Stimulated activated effector memory CD8-positive, alpha-beta T cell treated with anti-CD3 and anti-CD28 coated beads, Interleukin-12 subunit alpha, Interleukin-12 subunit beta, amount 100 ng/mL, for 72 hours (primary cell): Measurements from ENCODE around the gene LTBP2.

Source experiments
- ATAC-seq: fragments of 150-1000 bp; cut with Tn5 transposase; 2 replicates; pipeline ENCODE4 v1.10.0; 2021
- DNase-seq, 2 donors: peaks; one replicate each; pipeline ENCODE4 v3.0.0; 2021 to 2022; ENCODE audit warnings: low spot score in 2 of 2
- H3K27ac Mint-ChIP-seq: one replicate; pipeline ENCODE4 v1.8.0; 2022; ENCODE audit warnings: mild to moderate bottlenecking, mixed read lengths
- H3K36me3 Mint-ChIP-seq: one replicate; pipeline ENCODE4 v1.8.0; 2022; ENCODE audit warnings: mild to moderate bottlenecking, mixed read lengths
- H3K4me1 Mint-ChIP-seq: one replicate; pipeline ENCODE4 v1.8.0; 2022; ENCODE audit warnings: mixed read lengths
- H3K4me3 Mint-ChIP-seq: one replicate; pipeline ENCODE4 v1.8.0; 2022; ENCODE audit warnings: mild to moderate bottlenecking, mixed read lengths
- H3K9me3 Mint-ChIP-seq: one replicate; pipeline ENCODE4 v1.8.0; 2022; ENCODE audit warnings: mixed read lengths

LTBP2 gene

DNA sequence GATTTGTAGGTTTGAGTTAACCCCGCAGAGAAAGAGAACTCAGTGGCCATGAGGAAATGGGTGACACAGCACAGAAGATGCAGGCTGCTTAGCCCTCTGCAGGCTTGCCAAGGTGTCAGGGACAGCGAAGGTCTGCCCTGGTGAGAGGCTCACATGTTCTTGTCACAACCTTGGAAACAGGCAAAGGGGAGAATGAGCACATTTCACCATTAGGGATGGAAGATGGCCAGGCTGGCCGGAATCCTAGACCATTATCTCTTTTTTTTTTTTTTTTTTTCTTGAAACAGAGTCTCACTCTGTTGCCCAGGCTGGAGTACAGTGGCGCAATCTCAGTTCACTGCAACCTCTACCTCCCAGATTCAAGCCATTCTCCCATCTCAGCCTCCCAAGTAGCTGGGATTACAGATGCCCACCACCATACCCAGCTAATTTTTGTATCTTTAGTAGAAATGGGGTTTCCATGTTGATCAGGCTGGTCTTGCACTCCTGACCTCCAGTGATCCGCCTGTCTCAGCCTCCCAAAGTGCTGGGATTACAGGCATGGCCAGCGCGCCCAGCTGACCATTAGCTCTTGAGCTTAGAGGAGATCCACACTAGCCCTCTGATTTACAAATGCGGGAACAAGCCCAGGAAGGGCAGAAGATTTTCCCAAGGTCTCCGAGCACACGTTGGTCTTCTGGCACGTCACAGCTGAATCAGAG, 34.6 kb downstream of the LTBP2 start:
- Mint-ChIP-seq H3K4me1 (peaks cover 43% of the 10 kb centered on the region), H3K4me3 (no peak overlapping the region), H3K36me3 (peaks cover 7% of the 10 kb centered on the region), H3K9me3 (no peaks in the 10 kb centered on the region), H3K27ac (no peak overlapping the region)
- no peak for DNase-seq
- no peak for ATAC-seq

DNA sequence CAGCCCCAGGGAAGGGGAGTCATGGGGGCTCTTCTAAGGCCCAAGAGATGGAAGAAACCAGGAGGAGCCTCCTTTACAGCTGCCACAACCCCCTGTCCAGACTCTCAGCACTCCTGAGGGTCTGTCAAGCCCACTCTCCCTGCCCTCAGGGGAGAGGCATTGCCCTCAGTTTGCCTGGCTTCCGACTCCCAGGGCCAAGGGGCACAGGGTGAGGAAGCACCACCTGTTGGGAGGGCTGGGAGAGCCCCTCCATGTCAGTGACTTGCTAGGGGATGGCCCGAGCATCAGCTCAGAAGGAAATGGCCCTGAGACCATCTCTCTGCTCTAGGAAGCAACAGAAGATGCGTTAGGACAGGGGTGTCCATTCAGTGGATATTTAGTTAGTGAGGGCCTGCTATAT, 36.1 kb downstream of the LTBP2 start:
- DNase-seq (no peak), ATAC-seq (no peak)
- H3K36me3 Mint-ChIP-seq = peaks cover 14% of the 10 kb centered on the region
- no peaks in the 10 kb centered on the region for H3K9me3 Mint-ChIP-seq
- no peak overlapping the region for H3K4me3 Mint-ChIP-seq
- H3K4me1 Mint-ChIP-seq = peaks cover 55% of the 10 kb centered on the region
- no peak overlapping the region for H3K27ac Mint-ChIP-seq

DNA sequence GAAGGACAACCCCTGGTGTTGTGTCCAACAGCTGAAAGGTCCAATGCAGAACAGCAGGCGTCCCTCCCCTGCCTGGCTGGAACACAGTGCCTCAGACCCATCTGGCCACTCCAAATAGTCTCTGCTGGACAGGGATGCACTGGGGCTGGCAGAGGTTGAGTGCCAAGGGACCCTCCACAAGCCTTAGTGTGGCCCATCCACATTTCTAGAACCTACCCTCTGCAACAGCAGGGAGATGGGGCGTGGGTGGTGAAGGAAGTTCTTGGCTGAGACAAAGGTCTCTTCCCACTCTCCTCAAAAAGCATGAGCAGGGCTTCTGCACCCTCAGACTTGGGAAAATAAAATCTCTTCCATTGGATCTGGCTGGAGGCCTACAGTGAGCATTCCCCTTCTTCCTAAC, 36.5 kb downstream of the LTBP2 start:
- peaks cover 55% of the 10 kb centered on the region for H3K4me1 Mint-ChIP-seq
- no peak overlapping the region for H3K27ac Mint-ChIP-seq

DNA sequence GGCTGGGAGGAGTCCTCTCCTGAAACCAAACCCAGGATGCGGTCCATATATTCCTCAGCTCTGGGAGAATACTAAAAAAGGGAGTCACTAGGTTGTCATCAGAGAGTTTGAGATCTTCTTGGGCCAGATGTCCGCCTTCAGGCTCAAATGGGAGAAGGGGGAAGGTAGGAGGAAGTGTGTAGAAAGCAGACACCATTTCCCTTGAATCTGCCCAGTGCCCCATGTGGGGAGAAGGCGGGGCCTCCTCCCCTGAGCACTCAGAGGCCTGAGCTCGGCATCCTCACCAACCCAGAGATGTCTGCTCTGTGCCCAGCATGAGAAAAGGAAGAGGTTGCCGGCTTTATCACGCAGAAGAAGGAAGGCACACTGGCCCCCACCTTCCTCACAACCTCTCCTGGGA, 37.3 kb downstream of the LTBP2 start:
- Mint-ChIP-seq H3K4me3 (no peak overlapping the region), H3K4me1 (peaks cover 47% of the 10 kb centered on the region), H3K9me3 (no peaks in the 10 kb centered on the region), H3K27ac (peak overlapping the region; percentile 15), H3K36me3 (peaks cover 14% of the 10 kb centered on the region)
- ATAC-seq (peak; percentile 48), DNase-seq (no peak)

More for the DNA sequence above, 36.5 kb downstream of the LTBP2 start:
- DNase-seq (no peak), ATAC-seq (no peak)
- Mint-ChIP-seq H3K36me3 (peaks cover 14% of the 10 kb centered on the region), H3K9me3 (no peaks in the 10 kb centered on the region), H3K4me3 (no peak overlapping the region)

DNA sequence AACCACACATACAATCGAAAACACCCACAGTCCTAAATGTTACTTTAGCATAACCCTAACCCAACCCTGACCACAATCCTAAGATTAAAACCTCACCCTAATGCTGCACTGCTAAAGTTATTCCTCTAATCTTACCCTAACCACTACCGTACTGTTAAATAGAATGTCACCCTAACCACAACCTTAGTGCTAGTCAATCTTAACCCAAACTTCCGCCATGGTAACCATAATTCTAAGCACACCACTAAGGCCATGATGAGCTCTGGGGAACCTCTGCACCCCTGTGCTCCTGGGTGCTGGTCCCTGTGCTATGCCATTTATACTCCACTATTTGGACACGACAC, 38.0 kb downstream of the LTBP2 start:
- peak; percentile 90 for ATAC-seq
- H3K9me3 Mint-ChIP-seq = no peaks in the 10 kb centered on the region
- peaks cover 40% of the 10 kb centered on the region for H3K4me1 Mint-ChIP-seq
- peak overlapping the region; percentile 12 for H3K4me3 Mint-ChIP-seq
- peaks cover 14% of the 10 kb centered on the region for H3K36me3 Mint-ChIP-seq
- H3K27ac Mint-ChIP-seq = peak overlapping the region; percentile 15
- peak in 1 of 2 donors; percentile 55 for DNase-seq

DNA sequence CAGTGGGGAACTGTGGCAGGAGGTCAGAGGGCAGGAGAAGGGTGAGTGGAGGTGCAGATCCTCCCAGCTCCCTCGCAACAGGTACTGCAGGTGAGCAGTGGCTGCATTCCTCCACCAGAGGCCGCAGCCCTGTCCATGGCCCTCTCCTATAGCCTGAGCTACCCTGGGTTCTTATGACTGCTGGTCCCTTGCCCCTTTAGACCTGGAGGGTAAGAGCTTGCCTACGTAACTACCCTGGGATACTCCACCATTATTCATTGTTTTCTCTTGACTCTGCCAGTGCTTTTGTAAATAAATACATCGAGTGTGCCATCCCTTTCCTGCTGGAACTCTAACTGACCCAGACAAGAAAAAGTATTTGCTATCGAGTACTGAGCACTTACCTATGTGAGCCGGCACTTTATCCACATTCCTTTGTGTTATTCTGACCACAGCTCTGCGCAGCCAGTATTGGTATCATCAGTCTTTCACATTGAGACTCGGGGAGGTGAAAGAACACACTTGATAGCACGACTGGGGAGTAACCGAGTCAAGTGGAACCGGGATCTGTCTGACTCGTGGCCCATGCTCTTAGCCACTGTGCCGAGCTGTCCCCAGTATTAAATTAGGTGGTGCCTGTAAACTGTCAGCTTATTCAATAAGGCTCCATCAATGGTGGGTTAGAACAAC, 38.5 kb downstream of the LTBP2 start:
- H3K27ac Mint-ChIP-seq = peak overlapping the region; percentile 15
- peaks cover 39% of the 10 kb centered on the region for H3K4me1 Mint-ChIP-seq
- peaks cover 10% of the 10 kb centered on the region for H3K36me3 Mint-ChIP-seq
- DNase-seq = peak in 1 of 2 donors; percentile 57
- no peak for ATAC-seq
- H3K9me3 Mint-ChIP-seq = no peaks in the 10 kb centered on the region
- H3K4me3 Mint-ChIP-seq = peak overlapping the region; percentile 12

DNA sequence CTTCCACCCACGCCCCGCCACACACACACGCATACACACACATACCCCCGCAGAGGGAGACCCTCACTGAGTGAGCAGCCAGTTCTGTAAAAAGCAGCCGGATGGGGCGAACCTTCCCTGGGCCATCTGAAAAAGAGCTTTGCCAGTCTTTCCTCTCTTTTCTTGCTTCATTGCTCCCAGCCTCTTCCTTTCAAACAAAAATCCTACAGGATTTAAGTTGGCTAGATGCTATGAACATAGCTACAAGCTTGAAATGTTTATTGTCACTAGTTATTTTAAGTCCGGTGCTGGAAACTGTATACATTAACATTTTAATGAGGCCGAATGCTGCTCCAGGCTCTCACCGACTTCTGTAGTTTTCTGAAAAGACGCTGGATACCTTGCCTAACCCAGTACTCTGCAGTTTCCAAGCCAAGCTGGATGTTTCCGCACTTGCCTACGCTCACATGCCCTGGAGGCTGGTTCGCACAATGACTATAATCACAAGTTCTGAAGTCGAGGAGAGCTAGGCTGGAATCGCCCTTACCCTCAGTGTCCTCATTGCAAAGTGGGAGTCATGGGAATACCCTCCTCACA, 39.2 kb downstream of the LTBP2 start:
- H3K4me3 Mint-ChIP-seq = peak overlapping the region; percentile 49

DNA sequence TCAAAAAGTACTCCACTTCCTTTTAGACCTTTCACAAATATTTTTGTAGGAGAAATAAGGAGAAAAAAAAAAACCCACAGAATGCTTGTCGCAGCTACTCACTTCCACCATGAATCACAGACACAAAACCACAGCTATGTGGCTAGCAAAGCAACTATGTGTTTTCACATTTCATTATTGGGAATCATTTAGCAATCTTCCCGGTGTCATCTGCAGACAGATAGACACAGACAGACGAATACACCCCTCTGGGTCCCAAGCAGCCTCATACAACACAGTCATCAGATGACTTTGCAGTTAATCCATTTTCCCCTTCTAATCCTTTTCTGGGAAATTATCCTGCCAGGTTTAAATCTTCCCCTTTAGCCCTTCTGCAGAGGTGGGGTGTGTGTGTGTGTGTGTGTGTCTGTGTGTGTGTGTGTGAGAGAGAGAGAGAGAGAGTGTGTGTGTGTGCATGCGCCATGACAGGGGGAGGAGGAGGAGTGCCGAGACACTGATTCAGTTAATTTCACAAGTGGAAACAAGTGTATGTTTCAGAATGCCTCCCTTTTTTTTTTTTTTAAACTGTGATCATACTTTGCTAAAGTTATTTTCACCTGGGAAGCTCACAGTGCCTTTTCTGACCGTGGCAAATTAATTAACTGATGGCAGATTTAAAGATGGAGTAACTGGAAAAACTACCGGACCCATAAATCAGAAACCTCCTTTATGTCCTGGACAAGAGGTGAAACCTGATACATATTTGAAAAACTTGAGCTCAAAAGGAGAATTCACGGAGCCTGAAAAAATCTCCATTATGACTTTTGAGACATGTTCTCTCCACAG, 39.9 kb downstream of the LTBP2 start:
- no peaks in the 10 kb centered on the region for H3K9me3 Mint-ChIP-seq
- DNase-seq = no peak
- H3K27ac Mint-ChIP-seq = peak overlapping the region; percentile 37

More for the DNA sequence above, 39.2 kb downstream of the LTBP2 start:
- peaks cover 6% of the 10 kb centered on the region for H3K36me3 Mint-ChIP-seq
- no peaks in the 10 kb centered on the region for H3K9me3 Mint-ChIP-seq
- H3K27ac Mint-ChIP-seq = peak overlapping the region; percentile 37
- peaks cover 39% of the 10 kb centered on the region for H3K4me1 Mint-ChIP-seq
- no peak for DNase-seq
- ATAC-seq = no peak

DNA sequence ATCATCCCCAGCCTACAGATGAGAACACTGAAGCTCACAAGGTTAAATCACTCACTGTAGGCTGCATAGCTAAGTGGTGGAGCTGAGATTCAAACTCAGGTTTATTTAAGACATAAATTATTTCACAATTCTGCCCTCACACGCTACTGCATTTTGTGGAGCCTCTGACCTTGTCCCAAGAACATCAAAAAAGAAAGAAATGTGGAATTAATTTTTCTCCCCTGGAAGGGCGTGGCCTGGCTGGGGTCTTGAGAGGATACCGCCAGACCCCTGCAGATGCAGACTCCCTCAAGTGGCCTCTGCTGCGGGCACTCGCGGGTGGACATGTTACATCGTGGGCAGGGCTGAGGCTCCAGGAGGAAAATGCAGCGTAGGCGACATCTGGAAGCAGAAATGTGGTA, 40.6 kb downstream of the LTBP2 start:
- Mint-ChIP-seq H3K36me3 (peaks cover 6% of the 10 kb centered on the region), H3K9me3 (no peaks in the 10 kb centered on the region), H3K4me3 (no peak overlapping the region), H3K4me1 (peaks cover 39% of the 10 kb centered on the region), H3K27ac (no peak overlapping the region)
- no peak for ATAC-seq
- DNase-seq = no peak

More for the DNA sequence above, 39.9 kb downstream of the LTBP2 start:
- peaks cover 6% of the 10 kb centered on the region for H3K36me3 Mint-ChIP-seq
- peak overlapping the region; percentile 49 for H3K4me3 Mint-ChIP-seq
- peak; percentile 39 for ATAC-seq
- peaks cover 39% of the 10 kb centered on the region for H3K4me1 Mint-ChIP-seq

DNA sequence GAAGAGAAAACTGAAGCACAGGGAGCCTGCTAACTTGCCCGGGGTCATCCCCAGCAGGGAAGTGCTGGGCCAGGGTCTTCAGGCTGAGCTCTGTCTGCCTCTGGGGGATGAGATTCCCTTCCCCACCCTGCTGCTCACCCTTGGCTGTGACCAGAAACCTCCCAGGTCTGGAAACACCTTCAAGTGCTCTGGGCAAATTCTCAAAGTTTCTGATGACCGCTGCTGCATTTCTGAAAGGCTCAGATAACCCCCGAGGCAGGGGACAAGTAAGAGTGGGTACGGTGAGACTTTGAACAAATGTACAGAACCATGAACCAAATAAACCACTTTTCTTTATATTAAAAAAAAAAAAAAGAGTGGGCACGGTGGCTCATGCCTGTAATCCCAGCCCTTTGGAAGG, 41.3 kb downstream of the LTBP2 start:
- ATAC-seq = no peak
- no peaks in the 10 kb centered on the region for H3K9me3 Mint-ChIP-seq
- no peak overlapping the region for H3K27ac Mint-ChIP-seq
- DNase-seq = no peak
- peaks cover 6% of the 10 kb centered on the region for H3K36me3 Mint-ChIP-seq
- no peak overlapping the region for H3K4me3 Mint-ChIP-seq
- H3K4me1 Mint-ChIP-seq = peaks cover 39% of the 10 kb centered on the region

DNA sequence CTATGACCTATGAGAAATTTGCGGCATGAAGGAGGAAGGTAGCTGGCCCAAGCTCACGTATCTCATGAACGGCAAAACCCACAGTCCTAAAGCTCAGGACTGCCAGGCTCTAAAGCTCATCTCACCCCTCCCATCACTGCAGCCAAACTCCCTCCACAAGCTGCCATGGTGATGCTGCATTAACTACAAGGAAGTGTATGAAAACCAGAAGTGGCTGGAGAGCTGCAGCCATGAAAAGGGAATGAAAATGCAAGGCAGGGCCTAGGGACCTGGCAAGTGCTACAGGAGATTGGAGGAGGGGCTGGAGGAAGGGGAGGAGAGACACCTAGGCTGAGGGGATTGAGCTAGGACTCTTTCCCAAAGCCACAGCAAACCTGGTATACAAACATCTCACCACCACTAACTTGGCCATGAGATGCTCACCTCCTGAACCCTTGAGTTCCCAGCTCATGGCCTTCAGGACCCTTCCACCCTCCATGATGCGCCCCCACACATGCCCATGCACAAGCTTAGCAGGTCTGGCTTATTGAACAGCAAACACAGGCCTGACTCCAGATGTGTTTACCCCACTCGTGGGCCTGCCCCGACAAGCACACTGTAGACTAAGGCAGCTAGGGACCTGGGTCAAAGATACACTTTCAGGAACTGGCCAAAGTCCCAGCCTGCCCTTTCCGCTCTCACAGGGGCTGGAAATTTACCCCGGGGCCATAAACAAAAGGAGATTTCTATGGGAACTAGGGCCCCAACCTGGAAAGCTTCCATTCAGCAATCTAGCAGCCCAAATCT, 42.0 kb downstream of the LTBP2 start:
- Mint-ChIP-seq H3K36me3 (peaks cover 6% of the 10 kb centered on the region), H3K4me3 (no peak overlapping the region), H3K4me1 (peaks cover 38% of the 10 kb centered on the region), H3K9me3 (no peaks in the 10 kb centered on the region), H3K27ac (no peak overlapping the region)
- DNase-seq = no peak
- ATAC-seq = no peak

DNA sequence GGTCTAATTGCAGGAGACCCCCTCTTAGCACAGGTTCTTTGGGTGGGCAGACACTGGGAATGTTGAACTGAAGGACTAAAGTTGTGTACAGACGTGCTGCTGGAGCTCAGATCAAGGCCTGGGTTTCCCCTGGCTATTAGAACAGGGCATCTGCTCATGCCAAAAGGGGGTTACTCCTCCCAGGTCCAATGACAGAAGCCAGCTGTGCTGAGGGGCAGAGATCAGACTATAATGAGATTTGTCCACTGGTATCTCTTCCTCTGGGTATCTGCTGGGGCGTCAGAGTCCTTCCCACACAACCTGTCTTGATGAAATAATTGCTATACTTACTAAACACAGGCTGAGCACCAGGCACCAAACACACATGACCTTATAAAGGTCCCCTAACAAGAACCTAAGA, 42.6 kb downstream of the LTBP2 start:
- Mint-ChIP-seq H3K4me1 (peaks cover 32% of the 10 kb centered on the region), H3K36me3 (peaks cover 6% of the 10 kb centered on the region), H3K9me3 (no peaks in the 10 kb centered on the region), H3K27ac (no peak overlapping the region), H3K4me3 (no peak overlapping the region)
- DNase-seq (no peak), ATAC-seq (no peak)

DNA sequence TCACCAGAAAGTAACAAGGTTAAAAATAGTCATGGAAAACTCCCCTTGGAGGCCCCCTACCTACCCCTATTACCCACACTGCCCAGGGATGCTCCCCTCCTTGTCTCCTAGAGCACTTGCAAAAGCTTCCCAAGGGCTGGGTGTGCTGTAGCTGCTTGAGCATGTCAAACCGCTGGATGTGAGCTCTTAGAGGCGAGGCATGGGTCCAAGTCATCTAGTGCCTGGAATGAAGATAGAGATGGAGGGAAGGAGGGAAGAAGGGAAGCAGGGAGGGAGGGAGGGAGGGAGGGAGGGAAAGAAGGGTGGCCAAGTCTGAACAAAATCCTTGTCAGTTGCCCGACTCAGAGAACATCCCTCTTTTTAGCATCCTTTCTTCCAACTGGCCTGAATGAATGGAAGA, 43.1 kb downstream of the LTBP2 start:
- H3K36me3 Mint-ChIP-seq = peaks cover 6% of the 10 kb centered on the region
- no peaks in the 10 kb centered on the region for H3K9me3 Mint-ChIP-seq
- ATAC-seq (no peak), DNase-seq (no peak)
- H3K4me3 Mint-ChIP-seq = no peak overlapping the region
- peaks cover 27% of the 10 kb centered on the region for H3K4me1 Mint-ChIP-seq
- H3K27ac Mint-ChIP-seq = no peak overlapping the region

DNA sequence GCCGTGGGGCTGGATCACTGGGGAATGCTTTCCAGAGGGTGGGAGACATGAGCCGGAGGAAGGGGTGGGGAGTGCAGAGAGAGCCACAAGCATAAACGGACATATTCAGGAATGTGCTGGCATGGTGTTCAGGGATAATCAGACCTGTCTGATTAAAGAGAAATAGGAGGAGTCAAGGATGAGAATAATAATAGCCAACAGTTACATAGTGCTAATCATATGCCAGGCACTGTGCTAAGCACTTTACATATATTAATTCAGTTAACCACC, 43.7 kb downstream of the LTBP2 start:
- Mint-ChIP-seq H3K4me1 (peaks cover 21% of the 10 kb centered on the region), H3K36me3 (peaks cover 6% of the 10 kb centered on the region), H3K4me3 (no peak overlapping the region), H3K27ac (no peak overlapping the region), H3K9me3 (no peaks in the 10 kb centered on the region)
- ATAC-seq (no peak), DNase-seq (no peak)
